HG03108 (cell line): ENCODE measurements around the gene C11orf24.
"Not testable (repeated sequence)": the region's sequence is repeated elsewhere in the genome, so short reads cannot be mapped to it uniquely, and the experiment has no call there.

Experiments used
- ATAC-seq: cut with Tn5 transposase; IDR thresholded peaks from one replicate; pipeline ENCODE4 v1.9.1; 2021; ENCODE audit warnings: moderate library complexity; ENCODE audit not compliant: unreplicated experiment

C11orf24 gene

GRCh38 chr11:68299517-68299879 is 27.7 kb upstream of the C11orf24 start:
- ATAC-seq = not testable (repeated sequence)

- no peak for ATAC-seq
These were observed 27.1 kb upstream of the C11orf24 start for GRCh38 chr11:68298659-68299516.

- ATAC-seq = peak; percentile 73
These were observed 26.3 kb upstream of the C11orf24 start for GRCh38 chr11:68297812-68298658.

DNA sequence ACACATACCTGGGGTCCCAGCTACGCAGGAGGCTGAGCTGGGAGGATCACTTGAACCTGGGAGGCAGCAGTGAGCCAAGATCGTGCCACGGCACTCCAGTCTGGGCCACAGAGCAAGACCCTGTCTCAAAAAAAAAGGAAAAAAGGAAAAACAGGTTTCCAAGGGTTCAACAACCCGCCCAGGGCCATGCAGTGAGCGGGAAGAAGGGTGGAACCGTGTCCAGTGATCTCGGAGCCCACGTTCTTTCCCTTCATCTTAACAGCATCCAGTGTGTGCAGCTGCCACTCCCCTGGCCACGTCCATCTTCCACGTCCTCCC is 25.7 kb upstream of the C11orf24 start:
- no peak for ATAC-seq

- ATAC-seq = no peak
These were observed 25.2 kb upstream of the C11orf24 start for GRCh38 chr11:68297052-68297378.

GRCh38 chr11:68296344-68297051 is 24.7 kb upstream of the C11orf24 start:
- ATAC-seq = no peak

- no peak for ATAC-seq
These were observed 24.2 kb upstream of the C11orf24 start for GRCh38 chr11:68295940-68296339.

- ATAC-seq = no peak
These were observed 23.5 kb upstream of the C11orf24 start for GRCh38 chr11:68295271-68295670.

DNA sequence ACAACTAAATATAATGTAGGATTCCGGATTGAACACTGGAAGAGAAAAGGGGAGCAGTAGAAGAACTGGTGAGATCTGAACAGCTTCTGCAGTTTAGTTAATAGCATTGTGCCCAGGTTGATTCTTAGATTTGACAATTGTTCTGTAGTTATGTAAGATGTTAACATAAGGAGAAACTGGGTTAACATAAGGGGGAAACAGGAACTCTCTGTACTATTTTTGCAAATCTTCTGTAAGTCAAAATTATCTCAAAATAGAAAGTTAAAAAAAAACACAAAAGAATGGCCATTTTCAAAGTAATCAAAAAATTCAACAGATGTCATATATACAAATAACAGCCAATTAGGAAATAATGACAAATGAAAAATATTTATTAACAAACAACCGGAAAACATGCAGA is 21.9 kb upstream of the C11orf24 start:
- no peak for ATAC-seq

DNA sequence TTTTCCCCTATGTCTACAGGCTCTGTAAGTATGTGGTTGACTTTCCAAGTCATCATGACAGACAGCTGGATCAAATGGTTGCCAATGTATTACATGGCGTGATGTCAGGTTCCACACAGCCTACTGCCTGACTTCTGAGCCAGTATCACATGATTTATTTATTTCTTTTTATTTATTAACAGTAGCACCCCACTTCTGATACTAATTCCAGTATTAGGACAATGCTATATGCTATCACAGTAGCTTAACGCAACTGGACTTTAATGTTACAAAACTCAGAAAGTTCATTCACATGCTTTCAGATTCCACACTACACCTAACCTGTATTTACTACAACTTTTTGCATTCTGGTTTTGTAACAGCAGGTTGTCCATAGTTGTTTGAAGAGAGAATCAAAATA is 17.7 kb upstream of the C11orf24 start:
- ATAC-seq = no peak

GRCh38 chr11:68287419-68287818 is 15.6 kb upstream of the C11orf24 start:
- ATAC-seq = no peak

DNA sequence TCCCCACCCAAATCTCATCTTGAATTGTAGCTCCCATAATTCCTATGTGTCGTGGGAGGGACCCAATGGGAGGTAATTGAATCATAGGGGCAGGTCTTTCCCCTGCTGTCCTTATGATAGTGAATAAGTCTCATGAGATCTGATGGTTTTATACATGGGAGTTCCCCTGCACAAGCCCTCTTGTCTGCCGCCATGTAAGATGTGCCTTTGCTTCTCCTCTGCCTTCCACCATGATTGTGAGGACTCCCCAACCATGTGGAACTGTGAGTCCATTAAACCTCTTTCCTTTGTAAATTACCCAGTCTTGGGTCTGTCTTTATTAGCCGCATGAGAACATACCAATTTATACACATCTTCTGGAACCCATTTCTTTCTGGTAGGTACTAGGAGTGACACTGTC is 12.8 kb upstream of the C11orf24 start:
- not testable (repeated sequence) for ATAC-seq

- ATAC-seq = no peak
These were observed 11.1 kb upstream of the C11orf24 start for GRCh38 chr11:68282861-68283230.

- peak; percentile 87 for ATAC-seq
These were observed 10.5 kb upstream of the C11orf24 start for GRCh38 chr11:68282141-68282860.

GRCh38 chr11:68279676-68280075 is 7.9 kb upstream of the C11orf24 start:
- ATAC-seq = no peak

DNA sequence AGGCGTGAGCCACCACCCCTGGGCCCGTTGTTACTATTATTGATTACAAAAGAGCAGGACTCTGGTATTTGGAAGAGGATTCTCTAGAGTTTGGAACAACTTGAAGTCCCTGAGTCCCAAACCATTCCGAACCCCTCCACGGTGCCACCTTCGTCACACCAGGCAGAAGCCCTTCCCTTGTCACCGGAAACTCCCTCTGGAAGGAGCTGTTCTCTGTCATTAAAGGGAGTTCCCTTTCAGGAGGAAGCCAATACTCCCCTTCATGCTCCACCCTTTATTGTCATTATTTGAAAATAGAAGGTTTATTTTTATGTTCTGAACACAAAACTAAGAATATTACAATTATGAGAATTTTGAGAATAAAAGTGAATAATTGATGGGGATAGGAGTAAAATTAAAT is 5.1 kb upstream of the C11orf24 start:
- ATAC-seq = no peak

DNA sequence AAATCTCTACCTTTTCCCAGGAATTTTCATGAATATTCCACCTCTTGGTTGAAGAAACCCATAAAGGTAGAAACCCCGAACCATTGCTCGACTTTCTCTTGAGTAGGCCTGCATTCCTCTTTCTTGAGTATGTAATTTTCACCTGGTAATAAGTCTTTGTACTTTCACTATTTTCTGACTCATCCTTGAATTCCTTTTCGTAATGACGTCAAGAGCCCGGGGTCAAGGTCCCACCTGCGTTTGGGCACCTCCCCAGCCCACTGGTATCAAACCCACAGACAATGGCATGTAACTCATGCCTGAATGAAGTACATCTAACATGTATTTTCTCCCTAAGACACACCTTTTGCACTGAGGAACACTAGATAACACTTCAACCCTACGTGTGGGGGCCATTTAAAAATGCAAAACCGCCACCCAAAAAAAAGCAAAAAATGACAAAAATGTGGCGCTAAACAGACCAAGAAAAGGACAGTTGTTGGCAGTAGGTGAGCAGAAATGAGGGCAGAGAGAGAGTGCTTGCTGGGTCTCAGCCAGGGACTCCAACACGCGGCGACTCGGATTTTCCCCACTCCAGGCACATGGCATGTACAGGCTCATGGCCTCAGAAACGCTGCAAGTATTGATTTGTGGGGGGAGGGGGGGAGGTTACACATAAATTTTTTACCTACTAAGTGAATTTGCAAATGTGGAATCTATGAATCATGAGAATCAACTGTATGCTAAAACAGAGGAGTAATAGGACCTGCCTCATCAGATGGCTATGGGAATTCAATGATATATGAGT is 4.1 kb upstream of the C11orf24 start:
- no peak for ATAC-seq

DNA sequence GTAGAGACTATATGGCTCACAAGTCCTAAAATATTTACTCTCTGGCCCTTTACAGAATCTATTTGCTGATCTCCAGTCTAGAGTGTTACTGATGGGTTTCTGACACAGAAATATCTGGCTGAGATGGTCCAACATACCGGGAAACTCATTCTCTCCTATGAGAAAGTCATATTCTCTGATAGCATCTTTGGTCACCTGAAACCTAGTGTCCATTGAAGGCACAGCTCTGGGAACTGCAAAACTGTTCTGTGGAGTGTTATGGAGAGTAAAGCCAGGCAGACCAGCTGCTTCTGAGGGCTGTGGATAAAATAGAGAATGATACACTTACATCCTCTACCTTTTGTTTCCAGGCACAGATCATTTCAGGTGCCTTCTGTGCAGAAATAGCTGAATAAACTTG is 2.5 kb upstream of the C11orf24 start:
- ATAC-seq = no peak

DNA sequence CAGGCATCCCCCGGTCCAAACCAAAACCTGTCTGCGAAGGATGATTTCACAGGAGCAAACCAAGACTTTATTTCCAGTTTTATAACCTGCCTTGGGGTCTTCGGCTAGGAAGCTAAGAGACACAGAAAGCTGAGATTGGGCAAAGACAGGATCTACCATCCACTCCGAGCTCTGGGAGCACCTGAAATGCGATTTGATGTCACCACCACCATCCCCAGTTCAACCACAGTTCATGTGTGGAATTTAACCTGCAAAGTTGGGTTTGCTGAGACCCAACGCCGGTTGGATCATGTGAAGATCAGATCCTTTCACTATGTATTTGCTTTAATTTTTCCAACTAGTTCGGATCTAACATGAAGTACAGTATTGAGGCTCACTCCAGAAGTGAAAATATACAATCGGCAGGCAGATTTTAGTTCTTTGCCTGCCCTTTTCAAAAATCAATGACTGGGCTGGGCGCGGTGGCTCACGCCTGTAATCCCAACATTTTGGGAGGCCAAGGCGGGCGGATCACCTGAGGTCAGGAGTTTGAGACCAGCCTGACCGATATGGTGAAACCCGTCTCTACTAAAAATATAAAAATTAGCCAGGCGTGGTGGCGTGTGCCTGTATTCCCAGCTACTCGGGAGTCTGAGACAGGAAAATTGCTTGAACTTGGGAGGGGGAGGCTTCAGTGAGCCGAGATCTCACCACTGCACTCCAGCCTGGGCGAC is 1.4 kb upstream of the C11orf24 start:
- no peak for ATAC-seq
